ENCODE data around the gene KCNQ4. TPM values are rescaled to one million over a fixed set of nuclear protein-coding genes. Genes with fewer than 3 reads are reported as not detected.

Gene KCNQ4
- total RNA-seq, 1 donor from 2014 or later, result 1.8 TPM

DNA sequence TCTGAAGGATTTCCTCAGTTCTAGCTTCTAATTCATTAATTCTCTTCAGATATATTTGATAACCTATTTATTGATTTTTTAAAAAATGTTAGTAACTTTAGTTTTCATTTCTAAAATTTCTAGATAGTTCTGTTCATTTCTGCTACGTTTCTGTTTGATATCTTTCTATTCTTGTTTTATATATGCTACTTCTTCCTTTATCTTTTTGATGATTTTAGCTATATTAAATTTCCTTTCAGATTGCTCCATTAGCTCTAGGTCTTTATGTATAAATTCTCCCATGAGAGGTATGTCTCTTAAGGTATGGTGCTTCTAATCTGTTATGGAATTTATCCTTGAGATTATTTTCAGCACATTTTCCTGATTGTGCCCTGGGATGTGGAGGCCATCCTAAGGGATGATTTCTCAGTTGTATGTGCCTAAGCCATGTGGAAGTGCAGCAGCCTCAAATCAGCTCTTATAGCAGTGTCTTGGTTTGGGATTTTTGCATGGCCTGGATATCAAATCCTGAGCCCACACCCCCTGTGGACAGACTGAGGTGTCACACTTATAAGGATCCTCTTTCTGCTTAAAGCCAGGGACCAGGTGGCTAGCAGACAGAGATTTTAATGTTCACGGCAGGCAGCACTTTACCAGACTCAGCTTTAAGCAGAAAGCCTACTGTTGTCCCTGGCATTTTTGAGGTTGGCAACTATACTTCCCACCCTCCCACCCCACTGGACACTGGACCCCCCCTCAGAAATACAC is 6.2 kb upstream of the KCNQ4 start:
- DNase-seq, result no peak

DNA sequence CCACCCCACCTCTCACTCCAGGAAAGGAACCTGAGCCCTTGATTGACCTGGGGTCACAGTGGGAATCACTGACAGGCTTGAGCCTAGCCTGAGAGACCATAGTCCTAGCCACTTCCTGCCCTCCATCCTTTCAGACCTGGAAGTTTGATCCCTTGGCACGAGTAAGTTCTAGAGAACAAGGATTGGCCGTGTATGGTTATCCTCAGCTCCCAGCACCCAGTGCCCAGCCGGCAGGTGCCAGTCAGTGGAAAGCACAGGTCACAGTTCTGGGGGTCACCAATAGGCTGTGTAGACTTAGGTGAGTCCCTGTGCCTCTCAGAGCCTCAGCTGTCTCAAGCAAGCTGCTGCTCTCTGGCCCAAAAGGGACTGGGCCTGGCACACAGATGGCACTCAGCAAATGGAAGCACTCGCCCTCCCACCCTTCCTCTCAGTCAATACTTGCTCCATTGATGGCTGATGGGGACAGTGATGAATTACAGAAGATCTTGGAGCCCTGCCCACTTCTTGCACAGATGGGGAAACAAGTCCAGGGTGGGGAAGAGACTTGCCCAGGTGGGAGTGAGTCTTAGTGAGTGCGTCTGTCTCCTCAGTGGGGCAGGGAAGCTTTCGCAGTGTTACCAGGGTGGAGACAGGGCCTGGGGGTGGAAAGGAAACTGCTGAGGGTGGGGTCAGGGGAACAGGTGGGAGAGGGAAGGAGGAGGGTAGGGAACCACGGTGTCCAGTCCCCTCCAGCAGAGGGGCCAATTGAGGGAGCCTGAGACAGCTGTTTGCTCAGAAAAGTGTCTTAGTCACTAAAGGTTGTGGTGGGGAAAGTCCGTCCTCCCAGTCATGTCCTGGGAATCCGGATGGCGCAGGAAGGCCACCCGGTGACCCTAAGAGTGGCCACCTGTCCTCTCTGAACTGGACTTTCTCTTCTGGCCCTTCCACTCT is 2.6 kb upstream of the KCNQ4 start:
- no peak for DNase-seq

DNA sequence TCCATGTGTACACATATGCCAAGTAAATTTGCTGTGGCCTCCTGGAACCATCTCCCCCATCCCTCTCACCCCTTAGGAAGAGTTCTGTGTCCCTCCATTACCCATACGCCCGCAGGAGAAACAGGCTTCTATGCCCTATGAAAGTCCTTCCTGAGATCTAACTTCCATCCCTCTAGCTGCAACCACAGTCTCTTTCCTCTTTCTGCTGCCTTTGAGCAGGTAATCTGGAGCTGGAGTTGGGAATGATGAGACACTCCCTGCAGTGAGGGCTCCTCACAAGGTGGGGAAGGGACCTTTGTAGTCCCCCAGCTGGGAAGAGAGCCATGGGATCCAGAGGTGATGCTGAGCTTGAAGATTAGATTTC is 2.0 kb upstream of the KCNQ4 start:
- DNase-seq, result no peak

DNA sequence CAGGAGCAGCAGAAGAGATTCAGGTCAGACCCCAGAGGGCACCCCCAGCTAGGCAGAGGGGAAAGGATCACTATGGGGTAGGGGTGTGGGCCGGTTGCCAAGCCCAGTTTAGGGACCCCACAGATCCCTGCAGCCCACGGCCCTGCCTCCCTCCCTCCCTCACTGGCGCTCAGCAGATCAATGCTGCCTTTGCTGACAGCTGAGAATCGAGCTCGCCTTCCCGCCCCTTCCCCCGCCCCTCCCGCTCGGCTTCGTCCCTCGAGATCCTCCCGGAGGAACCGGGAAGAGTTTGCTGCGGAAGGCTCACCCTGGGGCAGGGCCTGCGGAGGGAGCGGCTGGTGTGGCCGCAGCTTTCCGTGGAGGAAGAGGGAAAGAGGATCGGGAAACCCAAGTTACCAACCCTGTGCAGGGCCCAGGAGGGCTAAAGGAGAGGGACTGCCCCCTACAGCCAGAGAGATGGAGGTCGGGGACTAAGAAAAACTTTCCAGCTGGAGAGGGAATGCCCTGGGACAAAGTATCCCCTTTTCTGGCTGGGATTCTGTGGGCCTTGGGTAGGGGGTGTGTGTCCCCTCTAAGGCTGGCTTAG is 1.1 kb upstream of the KCNQ4 start:
- DNase-seq, result no peak

DNA sequence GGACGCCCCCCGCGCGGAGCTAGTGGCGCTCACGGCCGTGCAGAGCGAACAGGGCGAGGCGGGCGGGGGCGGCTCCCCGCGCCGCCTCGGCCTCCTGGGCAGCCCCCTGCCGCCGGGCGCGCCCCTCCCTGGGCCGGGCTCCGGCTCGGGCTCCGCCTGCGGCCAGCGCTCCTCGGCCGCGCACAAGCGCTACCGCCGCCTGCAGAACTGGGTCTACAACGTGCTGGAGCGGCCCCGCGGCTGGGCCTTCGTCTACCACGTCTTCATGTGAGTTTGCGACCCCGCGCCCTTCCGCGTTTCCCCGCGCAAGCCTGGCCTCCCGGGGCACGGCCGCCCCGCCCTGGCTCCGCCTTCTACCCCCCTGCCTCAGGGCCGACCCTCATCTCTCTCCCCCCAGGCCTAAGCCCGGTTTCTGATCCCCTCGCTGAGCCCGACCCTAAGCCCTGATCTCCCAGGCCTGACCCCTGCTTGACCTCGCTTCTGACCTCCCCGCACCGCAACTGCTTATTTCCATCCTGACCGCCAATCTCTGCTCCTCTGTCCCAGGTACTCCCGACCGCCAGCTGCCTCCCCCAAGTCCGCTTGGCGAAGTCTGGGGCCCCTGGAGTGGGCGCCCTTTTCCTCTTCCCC is 669 bp downstream of the KCNQ4 start:
- DNase-seq, result no peak

DNA sequence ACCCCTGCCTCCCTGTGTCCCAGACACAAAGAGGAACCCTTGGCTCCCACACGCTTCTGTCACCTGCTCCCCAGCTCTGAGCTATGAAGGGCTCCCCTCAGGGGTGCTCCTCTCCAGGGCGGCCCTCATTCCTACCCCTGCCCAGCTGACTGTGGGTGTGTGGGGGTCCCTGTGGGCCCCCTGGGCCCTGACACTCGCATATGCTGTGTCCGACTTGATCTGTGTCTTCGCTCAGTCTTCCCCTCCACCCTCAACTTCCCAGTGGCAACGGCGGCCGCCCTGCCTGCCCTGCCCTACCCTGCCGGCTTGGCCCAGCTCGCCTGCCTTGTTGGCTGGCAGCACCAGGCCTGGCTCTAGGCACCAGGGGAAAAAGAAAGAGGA is 1.2 kb downstream of the KCNQ4 start:
- no peak for DNase-seq

DNA sequence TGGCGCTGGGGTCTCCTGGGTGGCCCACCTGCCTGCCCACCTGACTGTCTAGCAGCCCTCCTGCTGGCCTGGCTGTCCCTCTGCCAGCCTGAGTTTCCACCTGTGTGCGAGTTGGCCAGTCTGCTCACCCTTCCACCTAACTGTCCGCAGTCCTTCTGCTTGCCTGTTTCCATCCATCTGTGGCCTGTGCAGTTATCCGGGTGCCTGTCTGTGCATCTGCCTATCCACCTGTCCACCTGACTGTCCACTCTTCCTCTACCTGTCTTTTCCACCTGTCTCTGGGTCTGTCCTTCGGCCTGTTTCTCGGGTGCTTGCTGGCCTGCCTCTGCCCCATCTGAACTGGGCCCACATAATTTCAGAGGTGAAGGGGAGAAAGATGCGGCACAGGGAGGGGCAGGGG is 1.9 kb downstream of the KCNQ4 start:
- DNase-seq, result no peak

DNA sequence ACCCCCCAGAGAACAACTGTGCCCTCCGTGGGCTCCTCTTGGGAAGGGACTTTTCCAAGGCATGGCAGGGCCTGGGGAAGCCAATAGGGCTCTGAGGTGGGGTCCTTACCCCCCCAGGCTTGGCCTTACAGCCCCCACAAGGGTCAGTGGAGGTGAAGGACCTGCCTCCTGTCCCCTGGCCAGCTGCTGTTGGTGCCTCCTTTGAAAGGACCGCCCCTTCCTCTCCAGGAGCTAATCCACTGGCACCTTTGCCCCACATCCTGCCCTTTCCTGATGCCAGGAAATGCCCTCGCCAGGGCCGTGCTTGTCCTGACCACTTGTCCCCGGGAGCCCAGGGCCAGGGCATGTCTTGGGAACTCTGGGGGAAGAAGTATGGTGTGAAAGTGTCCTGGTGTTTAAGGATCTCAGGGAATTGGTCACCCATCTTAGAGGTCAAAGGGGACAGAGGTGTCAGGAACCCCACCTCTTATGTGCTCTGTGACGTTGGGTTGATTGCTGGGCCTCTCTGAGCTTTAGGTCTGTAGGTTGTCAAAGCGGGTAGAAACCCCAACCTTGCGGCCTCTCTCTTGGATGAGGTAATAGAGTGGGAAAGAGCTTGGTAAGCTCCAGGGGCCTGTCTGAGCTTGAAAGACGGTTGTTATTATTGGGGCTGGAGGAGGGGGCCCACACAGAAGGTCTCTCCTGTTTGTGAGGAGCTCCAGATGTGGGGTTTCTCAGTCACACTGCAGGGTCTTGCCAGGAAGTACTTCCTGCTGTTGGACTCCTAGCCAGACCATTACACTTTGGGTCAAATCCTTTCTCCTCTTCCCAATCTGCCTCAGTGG is 2.8 kb downstream of the KCNQ4 start:
- no peak for DNase-seq

DNA sequence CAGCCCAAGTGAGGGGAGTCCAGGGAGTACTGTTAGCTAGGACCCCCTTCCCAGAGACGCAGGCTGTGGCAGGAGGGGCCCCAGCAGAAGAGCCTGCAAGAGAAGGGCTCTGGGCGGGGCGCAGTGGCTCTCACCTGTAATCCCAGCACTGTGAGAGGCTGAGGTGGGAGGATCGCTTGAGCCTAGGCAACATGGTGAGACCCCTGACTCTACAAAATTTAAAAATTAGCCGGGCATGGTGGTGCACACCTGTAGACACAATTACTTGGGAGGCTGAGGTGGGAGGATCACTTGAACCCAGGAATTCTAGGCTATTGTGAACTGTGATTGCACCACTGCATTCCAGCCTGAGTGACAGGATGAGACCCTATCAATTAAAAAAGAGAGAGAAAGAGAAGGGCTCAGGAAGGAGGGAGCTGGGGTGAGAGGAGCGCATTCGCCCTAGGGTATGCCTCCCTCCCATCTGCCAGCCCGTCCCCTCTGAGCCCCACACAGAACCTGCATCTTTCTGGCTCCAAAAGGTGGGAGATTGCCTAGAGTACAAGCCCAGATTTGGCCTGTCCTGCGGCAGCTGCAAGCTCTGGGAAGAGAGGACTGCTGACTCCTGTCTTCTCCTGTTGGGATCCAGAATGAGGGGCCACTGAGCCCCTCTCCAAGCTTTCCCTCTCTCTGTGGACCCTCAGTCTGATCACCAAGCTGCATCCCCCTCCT is 3.6 kb downstream of the KCNQ4 start:
- DNase-seq, result no peak

DNA sequence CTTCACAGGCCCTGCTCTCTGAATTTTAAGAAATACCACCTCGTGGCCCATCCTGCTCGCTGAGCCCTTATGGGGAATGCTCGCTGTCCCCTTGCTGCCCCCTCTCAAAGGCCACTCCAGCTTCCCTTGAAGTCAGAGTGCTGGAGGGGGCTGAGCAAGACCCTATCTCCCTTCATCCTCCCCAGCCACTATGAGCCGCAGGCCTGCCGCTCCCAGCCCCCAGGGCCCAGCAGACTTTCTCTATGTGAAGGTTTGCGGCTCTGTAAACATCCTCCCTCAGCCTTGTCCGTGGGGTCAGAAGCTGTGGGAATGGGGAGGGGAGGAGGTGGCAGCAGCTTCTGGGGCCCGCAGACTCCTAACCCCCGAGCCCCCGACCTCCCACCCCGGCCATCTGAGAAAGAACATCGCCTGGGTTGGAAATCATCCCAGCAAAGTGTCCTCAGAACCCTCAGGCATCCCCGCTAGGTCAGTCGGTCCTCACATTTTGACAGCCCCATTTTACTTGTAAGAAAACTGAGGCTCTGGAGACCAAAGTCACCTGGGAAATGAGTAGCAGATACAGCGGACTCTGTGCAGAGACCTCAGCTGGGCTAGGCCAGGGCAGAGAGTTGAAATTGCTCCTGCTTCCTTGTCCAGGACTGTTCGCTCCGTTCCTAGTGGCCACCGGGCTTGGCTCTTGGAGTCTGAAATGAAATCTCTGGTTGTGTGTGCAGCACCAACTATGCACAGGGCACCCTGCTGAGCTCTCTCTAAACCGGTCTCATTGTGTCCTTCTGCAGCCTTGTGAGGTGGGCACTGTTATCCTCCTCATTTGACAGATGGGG is 4.4 kb downstream of the KCNQ4 start:
- no peak for DNase-seq

DNA sequence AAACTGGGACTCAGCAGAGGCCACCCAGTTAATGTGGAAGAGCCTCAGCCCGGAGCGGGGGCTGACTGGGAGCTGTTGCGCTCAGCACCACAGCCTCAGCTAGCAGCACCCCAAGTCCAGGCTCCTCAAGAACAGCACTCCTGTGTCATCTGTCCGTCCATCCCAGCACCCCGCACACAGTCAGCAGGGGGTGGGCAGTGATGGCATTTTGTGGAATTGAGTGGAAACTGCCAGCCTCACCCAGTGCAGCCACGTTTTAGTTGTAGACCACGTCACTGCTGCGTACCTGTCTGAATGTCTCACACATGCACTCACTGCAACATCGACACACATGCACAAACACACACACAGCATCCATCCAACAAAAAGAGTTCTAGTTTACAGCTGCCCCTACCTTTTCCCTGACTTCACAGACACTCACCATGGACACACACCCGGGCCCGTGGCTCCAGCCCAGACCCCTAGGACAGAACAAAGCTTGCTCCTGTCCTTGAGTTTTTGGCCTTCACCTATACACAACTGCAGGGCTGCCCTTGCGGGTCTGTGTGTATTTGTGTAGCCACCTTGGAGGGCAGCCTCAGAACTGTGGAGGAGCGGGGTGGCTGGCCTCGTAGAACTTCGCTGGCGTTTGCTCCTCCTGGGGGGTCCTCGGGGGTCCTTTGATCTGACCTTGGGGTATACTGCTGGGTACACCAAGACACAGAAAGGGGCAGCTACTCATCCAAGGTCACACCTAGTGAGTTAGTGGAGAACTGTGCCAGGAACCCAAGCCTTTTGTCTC is 5.2 kb downstream of the KCNQ4 start:
- no peak for DNase-seq

DNA sequence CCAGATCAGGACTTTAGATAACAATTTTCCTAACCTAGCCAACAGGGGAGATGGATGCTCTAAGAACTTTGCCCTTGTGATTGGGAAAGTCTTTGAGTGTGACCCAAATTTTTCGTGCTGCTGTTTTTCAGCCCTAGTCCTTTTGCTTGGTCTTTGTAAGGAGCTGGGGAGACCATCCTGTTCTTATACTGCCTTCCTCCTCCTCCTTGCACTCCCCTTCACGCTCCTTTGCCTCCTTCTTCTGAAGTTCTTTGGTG is 5.7 kb downstream of the KCNQ4 start:
- DNase-seq, result no peak

DNA sequence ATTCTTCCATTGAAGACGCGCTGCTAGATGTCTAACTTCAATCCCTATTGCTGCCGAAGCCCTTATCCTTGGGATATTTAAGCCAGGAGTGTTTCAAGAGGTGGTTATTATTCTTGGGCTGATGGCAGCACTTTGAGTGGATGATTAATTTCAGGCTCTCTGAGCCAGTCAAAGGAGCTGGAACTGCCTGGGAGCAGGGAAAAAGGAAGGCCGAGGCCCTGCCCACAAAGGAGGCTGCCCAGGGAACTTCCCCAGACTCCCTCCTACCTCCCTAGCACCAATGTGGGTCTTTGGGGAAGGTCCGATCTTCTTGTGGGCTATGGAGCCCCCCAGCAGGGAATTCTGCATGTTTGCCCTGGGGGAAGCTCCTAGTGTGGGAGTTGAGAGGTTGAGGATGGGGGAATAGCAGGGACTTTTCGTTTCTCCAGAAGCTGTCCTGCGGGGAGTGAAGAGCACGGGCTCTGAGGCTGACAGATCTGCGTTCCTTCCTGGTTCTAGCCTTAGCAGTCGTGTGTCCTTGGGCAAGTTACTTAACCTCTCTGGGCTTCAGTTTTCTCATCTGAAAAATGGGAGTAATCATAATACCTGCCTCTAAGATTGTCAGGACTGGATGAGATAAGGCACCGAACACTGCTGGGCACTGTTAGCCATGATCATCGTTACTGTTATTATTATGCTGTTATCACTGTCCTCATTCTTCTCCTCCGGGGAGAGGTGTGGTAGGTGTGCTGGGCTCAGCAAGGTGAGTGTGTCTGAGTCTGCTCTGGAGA is 6.3 kb downstream of the KCNQ4 start:
- no peak for DNase-seq

DNA sequence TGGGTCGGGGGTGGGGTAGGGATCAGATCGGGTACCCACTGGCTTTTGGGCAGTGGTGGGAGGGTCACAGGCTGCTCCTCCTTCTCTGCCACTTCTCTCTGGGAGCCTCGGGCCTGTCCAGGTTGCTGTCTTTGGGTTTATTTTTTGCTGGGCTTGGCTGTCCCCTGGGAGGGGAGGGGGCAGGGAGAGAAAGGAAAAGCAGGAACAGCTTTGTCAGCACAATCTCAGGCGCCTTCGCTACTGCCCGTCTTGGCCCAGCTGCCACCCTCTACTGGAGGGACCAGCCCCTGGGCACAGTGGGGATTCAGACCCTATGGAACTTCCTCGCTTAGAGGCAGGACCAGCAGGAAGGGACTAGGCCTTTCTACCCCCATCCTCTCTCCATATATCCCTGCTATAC is 8.4 kb downstream of the KCNQ4 start:
- no peak for DNase-seq

DNA sequence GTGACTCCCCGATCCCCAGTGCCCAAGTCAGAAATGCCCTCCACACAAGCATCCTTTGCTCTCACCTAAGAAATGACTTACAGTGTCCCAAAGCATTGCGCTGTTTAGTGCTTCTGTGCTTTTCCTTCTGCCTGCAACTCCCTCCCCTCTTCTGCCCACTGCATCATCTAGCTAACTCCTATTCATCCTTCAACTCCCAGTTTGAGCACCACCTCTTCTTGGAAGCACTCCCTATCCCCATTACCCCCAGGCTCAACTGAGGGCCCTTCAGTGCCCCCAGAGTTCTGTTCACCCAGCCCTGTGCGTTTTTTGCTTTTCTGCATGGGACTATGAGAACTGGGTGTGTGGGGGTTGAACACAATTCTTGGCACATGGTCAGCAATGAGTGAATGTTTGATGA is 10.0 kb downstream of the KCNQ4 start:
- no peak for DNase-seq

DNA sequence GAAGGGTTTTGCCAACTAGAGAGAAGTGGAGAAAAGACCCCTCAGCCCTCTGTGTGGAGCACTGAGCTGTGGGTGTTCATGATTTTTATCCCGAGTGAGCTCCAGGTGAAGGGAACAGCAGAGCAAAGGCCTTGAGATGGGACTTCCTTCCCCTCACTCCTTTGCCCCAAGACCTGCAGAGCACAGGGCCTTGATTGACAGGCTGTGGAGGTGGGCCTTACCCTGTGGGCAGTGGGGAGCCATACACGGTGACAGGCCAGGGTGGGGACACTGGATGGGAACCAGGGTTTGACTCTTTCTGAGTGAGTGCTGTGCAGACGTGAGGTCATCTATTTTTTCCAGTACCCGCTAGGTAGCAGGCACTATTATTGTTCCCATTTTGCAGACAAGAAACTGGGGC is 10.5 kb downstream of the KCNQ4 start:
- no peak for DNase-seq

DNA sequence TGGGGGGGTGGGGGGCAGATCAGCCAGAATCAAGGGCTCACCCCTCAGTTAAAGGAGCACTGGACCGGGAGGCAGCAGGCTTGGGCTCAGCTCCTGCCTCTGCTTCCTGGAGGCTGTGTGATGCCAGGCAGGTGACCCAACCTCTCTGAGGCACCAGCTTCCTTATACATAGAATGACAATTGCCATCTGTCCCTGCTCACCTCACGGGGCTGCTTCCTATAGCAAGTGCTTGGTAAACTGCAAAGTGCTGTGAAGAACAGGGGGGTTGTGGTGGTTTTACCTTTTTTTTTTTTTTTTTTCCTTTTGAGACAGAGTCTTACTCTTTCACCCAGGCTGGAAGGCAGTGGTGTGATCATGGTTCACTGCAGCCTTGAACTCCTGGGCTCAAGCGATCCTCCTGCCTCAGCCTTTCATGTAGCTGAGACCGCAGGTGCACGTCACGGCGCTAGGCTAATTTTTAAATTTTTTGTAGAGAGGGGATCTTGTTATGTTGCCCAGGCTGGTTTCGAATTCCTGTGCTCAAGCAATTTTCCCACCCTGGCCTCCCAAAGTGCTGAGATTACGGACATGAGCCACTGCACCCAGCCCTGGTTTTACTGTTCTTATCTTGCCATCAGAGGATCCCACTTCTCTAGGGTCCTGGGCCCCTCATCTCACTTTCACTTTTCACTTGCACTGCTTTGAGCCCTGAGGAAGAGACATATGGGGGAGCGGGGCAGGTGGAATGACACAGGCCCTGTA is 11.6 kb downstream of the KCNQ4 start:
- DNase-seq, result no peak

All from skin of body (tissue), 2 donors.